K562 (cell line): ENCODE results near the gene LRP3. TPM values are rescaled to one million over a fixed set of nuclear protein-coding genes. Genes with fewer than 3 reads are reported as not detected.

Experiments
- ATAC-seq: fragments of 200-7000 bp; cut with Tn5 transposase; 3 replicates; pipeline ENCODE4 v1.9.1; 2020; ENCODE audit warnings: moderate library complexity
- BruUV-seq: library from RNA; stranded (reverse); fragments of 400-500 nt; replicated peaks from 2 replicates; lab custom pipeline; 2021; lab: Mats Ljungman, UMichigan
- CTCF ChIA-PET: fragments of 300-600 bp; formaldehyde crosslinking; extraction: SDS; loops from one replicate; lab custom pipeline; 2021; ENCODE audit warnings: low intra/inter-chr PET ratio; lab: Yijun Ruan, JAX
- POLR2A ChIA-PET: fragments of 300-600, 350-650 bp; sonication (Branson Sonifier 250); formaldehyde crosslinking; extraction: SDS; loops from one replicate; lab custom pipeline; 2021; ENCODE audit warnings: antibody characterized with exemption, inconsistent platforms; lab: Yijun Ruan, JAX
- DNase-seq, 4 experiments: peaks; one replicate each; pipeline versions ENCODE4 v3.0.0 to v3.0.0-alpha.2; 2011 to 2018; ENCODE audit warnings: low spot score in 3 of 4, mixed read lengths in 3 of 4; ENCODE audit errors: extremely low read depth in 1 of 4
- FAIRE-seq: peaks from 2 replicates; lab custom pipeline; 2011; peaks lifted over from hg19 to GRCh38; lab: Jason Lieb, UNC
- H2AFZ ChIP-seq: 2 replicates; pipeline ENCODE4 v1.6.0; 2011; ENCODE audit warnings: low read depth, low read length, control low read depth, inconsistent platforms
- H3K27ac ChIP-seq: fragments of 200-600 bp; 3 replicates; pipeline ENCODE4 v1.8.0; 2011; ENCODE audit warnings: low read depth, mild to moderate bottlenecking, control low read depth, inconsistent platforms, low read length, moderate library complexity, mixed read lengths; ENCODE audit errors: extremely low read depth
- H3K27me3 ChIP-seq, 2 experiments: fragments of 300-600 bp in 1 of 2; 2 replicates in 1 of 2; 3 replicates in 1 of 2; pipeline versions ENCODE4 v1.6.0 to v1.8.0; 2011; ENCODE audit warnings: inconsistent platforms in 2 of 2, low read length in 2 of 2, mild to moderate bottlenecking in 1 of 2, mixed read lengths in 1 of 2, moderate library complexity in 1 of 2; ENCODE audit not compliant: control insufficient read depth in 2 of 2, insufficient read depth in 2 of 2
- H3K36me3 ChIP-seq: fragments of 300-600 bp; 3 replicates; pipeline ENCODE4 v1.8.0; 2011; ENCODE audit warnings: mild to moderate bottlenecking, low read length, inconsistent platforms; ENCODE audit not compliant: control insufficient read depth, insufficient read depth
- H3K4me1 ChIP-seq, 2 experiments: fragments of 200-600 bp in 1 of 2; replicated peaks in 1 of 2; 2 replicates in 1 of 2; 3 replicates in 1 of 2; pipeline versions ENCODE4 v1.5.1 to v1.8.0; 2011; ENCODE audit warnings: inconsistent platforms in 2 of 2, low read length in 2 of 2, mild to moderate bottlenecking in 1 of 2, mixed read lengths in 1 of 2, moderate library complexity in 1 of 2; ENCODE audit not compliant: control insufficient read depth in 2 of 2, insufficient read depth in 2 of 2
- H3K4me2 ChIP-seq: 2 replicates; pipeline ENCODE4 v1.6.1; 2011; ENCODE audit warnings: low read length, control low read depth, inconsistent platforms, mixed read lengths; ENCODE audit not compliant: insufficient read depth
- H3K4me3 ChIP-seq: fragments of 200-600 bp; sonication (generic), shearing (Covaris generic); 2 replicates; pipeline ENCODE4 v1.5.1; 2016; ENCODE audit warnings: control low read depth, inconsistent platforms
- H3K79me2 ChIP-seq: fragments of 200-600 bp; 3 replicates; pipeline ENCODE4 v1.8.0; 2011; ENCODE audit warnings: low read length, inconsistent platforms; ENCODE audit not compliant: control insufficient read depth, insufficient read depth
- H3K9ac ChIP-seq, 2 experiments: 2 replicates each; pipeline versions ENCODE4 v1.6.0 to v1.6.1; 2011; ENCODE audit warnings: low read depth in 2 of 2, low read length in 2 of 2, control low read depth in 1 of 2, inconsistent platforms in 1 of 2, mild to moderate bottlenecking in 1 of 2, mixed read lengths in 1 of 2; ENCODE audit not compliant: insufficient read depth in 1 of 2
- H3K9me1 ChIP-seq: one replicate; pipeline ENCODE4 v1.6.0; 2011; ENCODE audit warnings: inconsistent platforms, mild to moderate bottlenecking, low read length, moderate library complexity; ENCODE audit not compliant: control insufficient read depth, insufficient read depth
- H3K9me3 ChIP-seq: replicated peaks from 2 replicates; pipeline ENCODE4 v1.5.1; 2011; ENCODE audit warnings: low read depth, low read length, inconsistent platforms; ENCODE audit not compliant: control insufficient read depth, insufficient read depth
- H4K20me1 ChIP-seq: replicated peaks from 2 replicates; pipeline ENCODE4 v1.6.1; 2011; ENCODE audit warnings: low read length, inconsistent platforms, mixed read lengths; ENCODE audit not compliant: control insufficient read depth, insufficient read depth
- BRCA1 ChIP-seq, 2 experiments: fragments of 450-650 bp in 1 of 2; sonication (generic) in 1 of 2; formaldehyde crosslinking in 1 of 2; IDR thresholded peaks; 2 replicates each; pipeline versions ENCODE4 v1.5.0 to v1.6.1; 2017 to 2020; ENCODE audit warnings: mild to moderate bottlenecking in 1 of 2, missing genetic modification reagents in 1 of 2
- FOXA1 ChIP-seq: fragments of 450-650 bp; IDR thresholded peaks from 2 replicates; pipeline ENCODE4 v1.6.1; 2016; ENCODE audit warnings: mild to moderate bottlenecking, borderline replicate concordance
- MAZ ChIP-seq, 2 experiments: fragments of 450-650 bp in 1 of 2; sonication (generic) in 1 of 2; formaldehyde crosslinking; IDR thresholded peaks in 1 of 2; conservative IDR thresholded peaks in 1 of 2; 2 replicates each; pipeline versions ENCODE4 v1.4.0 to v1.5.0; 2020; ENCODE audit warnings: mild to moderate bottlenecking in 1 of 2, missing genetic modification reagents in 1 of 2
- NFE2 ChIP-seq: IDR thresholded peaks from 2 replicates; pipeline ENCODE4 v1.6.1; 2014; ENCODE audit warnings: antibody characterized with exemption, low read depth
- RB1 ChIP-seq: fragments of 450-650 bp; IDR thresholded peaks from 2 replicates; pipeline ENCODE4 v1.6.1; 2017; ENCODE audit warnings: low read depth, mild to moderate bottlenecking
- SUPT5H ChIP-seq: fragments of 450-650 bp; IDR thresholded peaks from 2 replicates; pipeline ENCODE4 v1.6.1; 2016
- ZNF586 ChIP-seq: fragments of 450-650 bp; formaldehyde crosslinking; conservative IDR thresholded peaks from 2 replicates; pipeline ENCODE4 v1.4.0; 2020; ENCODE audit warnings: mild to moderate bottlenecking, moderate library complexity
- WGBS: fragments of 100-300 bp; shearing (Covaris generic); methylation state at CpG from one replicate; pipeline ENCODE4 v1.1.6; 2016; ENCODE audit warnings: low coverage, mixed read lengths; ENCODE audit not compliant: insufficient coverage; ENCODE audit errors: missing lambda C conversion rate; 5-methylcytosine and 5-hydroxymethylcytosine counted together
- in situ Hi-C: fragments of 300-500 bp; cut with MboI; formaldehyde crosslinking; loops from 4 replicates; pipeline ENCODE4 v1.15.0; 2018; ENCODE audit warnings: inconsistent platforms, mixed read lengths
- intact Hi-C: fragments of 100-400 bp; cut with micrococcal nuclease; formaldehyde crosslinking; loops from 2 replicates; pipeline ENCODE4 v1.14.2; 2022
- polyA plus RNA-seq, 8 experiments: library from polyadenylated mRNA; depleted of rRNA in 4 of 8; stranded (reverse) in 5 of 8; unstranded in 3 of 8; fragments of >200 nt; fragmentation: Nextera tagmentation in 2 of 8; fragmentation: Illumina TruSeq in 1 of 8; extraction: Ambion mirVana in 2 of 8; extraction: Trizol in 1 of 8; gene quantifications; 2 replicates each; pipeline versions ENCODE4 v1.2.1 to v1.2.3, GENCODE V29; 2011 to 2014; ENCODE audit warnings: inconsistent platforms in 1 of 8, missing spikeins in 1 of 8
- total RNA-seq, 7 experiments: library from RNA; depleted of rRNA in 6 of 7; stranded (reverse); fragments of >200 nt in 6 of 7; fragmentation: Illumina TruSeq in 2 of 7; extraction: Trizol in 2 of 7; gene quantifications; 2 replicates each; pipeline versions ENCODE4 v1.2.1 to v1.2.3, GENCODE V29; 2011 to 2021; ENCODE audit warnings: low replicate concordance in 1 of 7
- TF ChIP-seq, protein P1 (sequence below): fragments of 200-800 bp; sonication (Bioruptor generic); IDR thresholded peaks from 2 replicates; pipeline ENCODE4 v1.6.1; 2017; ENCODE audit warnings: missing genetic modification characterization, missing compliant biosample characterization
- TF ChIP-seq, protein P2 (sequence below): IDR thresholded peaks from 2 replicates; pipeline ENCODE4 v1.6.1; 2016; ENCODE audit warnings: missing genetic modification characterization, missing compliant biosample characterization
- TF ChIP-seq, protein P3 (sequence below), 3 experiments: IDR thresholded peaks in 2 of 3; conservative IDR thresholded peaks in 1 of 3; 2 replicates each; pipeline ENCODE4 v1.5.1; 2011 to 2012; ENCODE audit warnings: low read length in 3 of 3, mild to moderate bottlenecking in 3 of 3, control low read depth in 2 of 3, improper control_type of control experiment in 1 of 3, inconsistent platforms in 1 of 3, low read depth in 1 of 3, mixed read lengths in 1 of 3, moderate library complexity in 1 of 3; ENCODE audit not compliant: insufficient read depth in 2 of 3
- TF ChIP-seq, protein P4 (sequence below): sonication (generic); formaldehyde crosslinking; IDR thresholded peaks from 2 replicates; pipeline ENCODE4 v1.8.1; 2023; ENCODE audit warnings: missing genetic modification reagents, mild to moderate bottlenecking, borderline replicate concordance

LRP3 gene
- total and polyA plus RNA-seq, 9 of the 15 experiments (the other 6 are each of a cell fraction or from before 2014, with no cell fraction given) = 0.29 TPM; not detected in 8

DNA sequence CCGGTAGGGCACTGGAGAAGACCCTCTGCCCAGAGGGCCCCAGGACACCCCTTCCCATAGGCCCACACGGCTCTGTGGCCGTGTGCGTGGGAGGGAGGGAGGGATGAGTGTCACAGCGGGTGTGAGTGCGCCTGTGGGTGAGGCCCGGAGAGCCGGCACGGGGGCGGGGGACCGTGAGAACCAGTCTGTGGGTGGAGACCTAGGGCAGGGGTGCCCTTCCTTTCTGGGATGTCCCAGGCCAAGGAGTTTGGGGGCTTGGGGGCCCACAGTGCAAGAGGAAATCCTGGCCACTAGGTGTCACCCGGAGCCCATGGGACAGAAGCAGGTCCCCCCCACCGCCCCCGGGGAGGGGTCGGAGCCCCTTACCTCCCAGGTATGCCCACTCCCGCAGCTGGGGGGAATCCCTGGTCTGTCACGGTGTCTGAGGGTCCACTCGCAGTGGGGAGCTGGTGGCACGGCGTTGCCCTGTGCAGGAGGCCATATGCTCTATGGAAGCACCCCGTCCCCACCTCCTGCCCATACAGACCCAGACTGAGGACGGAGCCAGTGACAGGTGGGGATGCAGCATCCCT is 47.5 kb downstream of the LRP3 start:
- no peak overlapping the region for H3K9ac ChIP-seq
- no peaks in the 10 kb centered on the region; the same call in 1 of the 2 replicates for H4K20me1 ChIP-seq
- H3K4me1 ChIP-seq = peaks cover 0 to 17% of the 10 kb centered on the region in 2 experiments; a peak in 2 of 5 replicates
- CTCF ChIA-PET = interaction anchor here (0.6 to 1.8 kb wide), 4 partner anchors 26 to 165 kb away, joined by 3 to 9 read pairs (median 4); no protein-coding TSS in a partner anchor
- in situ Hi-C loops (no loop called here), intact Hi-C loops (loop anchor here (5.0 kb wide), 1 partner anchor 71 kb away; no protein-coding TSS in a partner anchor)
- WGBS = 0% methylated on average over 2 of the region's 22 CpGs
- FAIRE-seq (peak; percentile 11), ATAC-seq (peak; percentile 82), DNase-seq (peak; percentile 30 to 60 (median 48))
- no peak overlapping the region for H3K4me3 ChIP-seq
- H3K9me1 ChIP-seq = no peaks in the 10 kb centered on the region
- BruUV-seq = no TSS peak
- H3K36me3 ChIP-seq = no peaks in the 10 kb centered on the region
- H3K27me3 ChIP-seq = peaks cover 2 to 24% of the 10 kb centered on the region in 2 experiments; a peak in 3 of 5 replicates
- no peaks in the 10 kb centered on the region for H3K79me2 ChIP-seq
- H3K27ac ChIP-seq = no peak overlapping the region
- POLR2A ChIA-PET = no interaction called here
- no peak overlapping the region for H3K4me2 ChIP-seq
- H2AFZ ChIP-seq = no peak overlapping the region
- peaks cover 4% of the 10 kb centered on the region; the same call in 1 of the 2 replicates for H3K9me3 ChIP-seq
- TF ChIP-seq BRCA1 (IDR thresholded peaks at IDR 0.05) (no peak), BRCA1 (CRISPR knock-in tag; IDR thresholded peaks at IDR 0.05) (no peak), NFE2 (no peak), ZNF586 (no peak), MAZ (CRISPR knock-in tag; conservative IDR thresholded peaks at IDR 0.05 in 1 of 2, IDR thresholded peaks at IDR 0.05 in 1 of 2) (peak in 1 of 2 experiments; percentile 58; a peak in 2 of 4 replicates), RB1 (peak; percentile 62), SUPT5H (no peak), FOXA1 (no peak)
- TF ChIP-seq, protein P1, sequence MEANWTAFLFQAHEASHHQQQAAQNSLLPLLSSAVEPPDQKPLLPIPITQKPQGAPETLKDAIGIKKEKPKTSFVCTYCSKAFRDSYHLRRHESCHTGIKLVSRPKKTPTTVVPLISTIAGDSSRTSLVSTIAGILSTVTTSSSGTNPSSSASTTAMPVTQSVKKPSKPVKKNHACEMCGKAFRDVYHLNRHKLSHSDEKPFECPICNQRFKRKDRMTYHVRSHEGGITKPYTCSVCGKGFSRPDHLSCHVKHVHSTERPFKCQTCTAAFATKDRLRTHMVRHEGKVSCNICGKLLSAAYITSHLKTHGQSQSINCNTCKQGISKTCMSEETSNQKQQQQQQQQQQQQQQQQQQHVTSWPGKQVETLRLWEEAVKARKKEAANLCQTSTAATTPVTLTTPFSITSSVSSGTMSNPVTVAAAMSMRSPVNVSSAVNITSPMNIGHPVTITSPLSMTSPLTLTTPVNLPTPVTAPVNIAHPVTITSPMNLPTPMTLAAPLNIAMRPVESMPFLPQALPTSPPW = peak; percentile 65
- TF ChIP-seq, protein P2, sequence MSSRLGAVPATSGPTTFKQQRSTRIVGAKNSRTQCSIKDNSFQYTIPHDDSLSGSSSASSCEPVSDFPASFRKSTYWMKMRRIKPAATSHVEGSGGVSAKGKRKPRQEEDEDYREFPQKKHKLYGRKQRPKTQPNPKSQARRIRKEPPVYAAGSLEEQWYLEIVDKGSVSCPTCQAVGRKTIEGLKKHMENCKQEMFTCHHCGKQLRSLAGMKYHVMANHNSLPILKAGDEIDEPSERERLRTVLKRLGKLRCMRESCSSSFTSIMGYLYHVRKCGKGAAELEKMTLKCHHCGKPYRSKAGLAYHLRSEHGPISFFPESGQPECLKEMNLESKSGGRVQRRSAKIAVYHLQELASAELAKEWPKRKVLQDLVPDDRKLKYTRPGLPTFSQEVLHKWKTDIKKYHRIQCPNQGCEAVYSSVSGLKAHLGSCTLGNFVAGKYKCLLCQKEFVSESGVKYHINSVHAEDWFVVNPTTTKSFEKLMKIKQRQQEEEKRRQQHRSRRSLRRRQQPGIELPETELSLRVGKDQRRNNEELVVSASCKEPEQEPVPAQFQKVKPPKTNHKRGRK (tag) = no peak
- TF ChIP-seq, protein P3, sequence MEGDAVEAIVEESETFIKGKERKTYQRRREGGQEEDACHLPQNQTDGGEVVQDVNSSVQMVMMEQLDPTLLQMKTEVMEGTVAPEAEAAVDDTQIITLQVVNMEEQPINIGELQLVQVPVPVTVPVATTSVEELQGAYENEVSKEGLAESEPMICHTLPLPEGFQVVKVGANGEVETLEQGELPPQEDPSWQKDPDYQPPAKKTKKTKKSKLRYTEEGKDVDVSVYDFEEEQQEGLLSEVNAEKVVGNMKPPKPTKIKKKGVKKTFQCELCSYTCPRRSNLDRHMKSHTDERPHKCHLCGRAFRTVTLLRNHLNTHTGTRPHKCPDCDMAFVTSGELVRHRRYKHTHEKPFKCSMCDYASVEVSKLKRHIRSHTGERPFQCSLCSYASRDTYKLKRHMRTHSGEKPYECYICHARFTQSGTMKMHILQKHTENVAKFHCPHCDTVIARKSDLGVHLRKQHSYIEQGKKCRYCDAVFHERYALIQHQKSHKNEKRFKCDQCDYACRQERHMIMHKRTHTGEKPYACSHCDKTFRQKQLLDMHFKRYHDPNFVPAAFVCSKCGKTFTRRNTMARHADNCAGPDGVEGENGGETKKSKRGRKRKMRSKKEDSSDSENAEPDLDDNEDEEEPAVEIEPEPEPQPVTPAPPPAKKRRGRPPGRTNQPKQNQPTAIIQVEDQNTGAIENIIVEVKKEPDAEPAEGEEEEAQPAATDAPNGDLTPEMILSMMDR (IDR thresholded peaks at IDR 0.05 in 2 of 3, conservative IDR thresholded peaks at IDR 0.05 in 1 of 3; ENCODE audit: insufficient read depth in 2 of 3, low read depth in 1 of 3, low read length in 3 of 3) = peak; percentile 65 to 73 (median 67)
- TF ChIP-seq, protein P4, sequence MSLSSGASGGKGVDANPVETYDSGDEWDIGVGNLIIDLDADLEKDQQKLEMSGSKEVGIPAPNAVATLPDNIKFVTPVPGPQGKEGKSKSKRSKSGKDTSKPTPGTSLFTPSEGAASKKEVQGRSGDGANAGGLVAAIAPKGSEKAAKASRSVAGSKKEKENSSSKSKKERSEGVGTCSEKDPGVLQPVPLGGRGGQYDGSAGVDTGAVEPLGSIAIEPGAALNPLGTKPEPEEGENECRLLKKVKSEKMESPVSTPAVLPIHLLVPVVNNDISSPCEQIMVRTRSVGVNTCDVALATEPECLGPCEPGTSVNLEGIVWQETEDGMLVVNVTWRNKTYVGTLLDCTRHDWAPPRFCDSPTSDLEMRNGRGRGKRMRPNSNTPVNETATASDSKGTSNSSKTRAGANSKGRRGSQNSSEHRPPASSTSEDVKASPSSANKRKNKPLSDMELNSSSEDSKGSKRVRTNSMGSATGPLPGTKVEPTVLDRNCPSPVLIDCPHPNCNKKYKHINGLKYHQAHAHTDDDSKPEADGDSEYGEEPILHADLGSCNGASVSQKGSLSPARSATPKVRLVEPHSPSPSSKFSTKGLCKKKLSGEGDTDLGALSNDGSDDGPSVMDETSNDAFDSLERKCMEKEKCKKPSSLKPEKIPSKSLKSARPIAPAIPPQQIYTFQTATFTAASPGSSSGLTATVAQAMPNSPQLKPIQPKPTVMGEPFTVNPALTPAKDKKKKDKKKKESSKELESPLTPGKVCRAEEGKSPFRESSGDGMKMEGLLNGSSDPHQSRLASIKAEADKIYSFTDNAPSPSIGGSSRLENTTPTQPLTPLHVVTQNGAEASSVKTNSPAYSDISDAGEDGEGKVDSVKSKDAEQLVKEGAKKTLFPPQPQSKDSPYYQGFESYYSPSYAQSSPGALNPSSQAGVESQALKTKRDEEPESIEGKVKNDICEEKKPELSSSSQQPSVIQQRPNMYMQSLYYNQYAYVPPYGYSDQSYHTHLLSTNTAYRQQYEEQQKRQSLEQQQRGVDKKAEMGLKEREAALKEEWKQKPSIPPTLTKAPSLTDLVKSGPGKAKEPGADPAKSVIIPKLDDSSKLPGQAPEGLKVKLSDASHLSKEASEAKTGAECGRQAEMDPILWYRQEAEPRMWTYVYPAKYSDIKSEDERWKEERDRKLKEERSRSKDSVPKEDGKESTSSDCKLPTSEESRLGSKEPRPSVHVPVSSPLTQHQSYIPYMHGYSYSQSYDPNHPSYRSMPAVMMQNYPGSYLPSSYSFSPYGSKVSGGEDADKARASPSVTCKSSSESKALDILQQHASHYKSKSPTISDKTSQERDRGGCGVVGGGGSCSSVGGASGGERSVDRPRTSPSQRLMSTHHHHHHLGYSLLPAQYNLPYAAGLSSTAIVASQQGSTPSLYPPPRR (CRISPR knock-in tag) = no peak
